H1 (cell line): Measurements from ENCODE around the gene RAB41. TPM values are rescaled to one million over a fixed set of nuclear protein-coding genes. Genes with fewer than 3 reads are reported as not detected.

ENCODE experiments used
- CTCF ChIA-PET: fragments of 300-600 bp; sonication (Branson Sonifier 250); formaldehyde crosslinking; loops from one replicate; lab custom pipeline; 2021; ENCODE audit not compliant: partially characterized antibody; lab: Charles Lee
- POLR2A ChIA-PET: fragments of 300-600 bp; sonication (Branson Sonifier 250); formaldehyde crosslinking; loops from one replicate; lab custom pipeline; 2021; ENCODE audit warnings: inconsistent platforms; ENCODE audit not compliant: partially characterized antibody; lab: Charles Lee
- DNase-seq, 2 experiments: peaks; one replicate each; pipeline versions ENCODE4 v3.0.0 to v3.0.0-alpha.2; 2010 to 2022; ENCODE audit warnings: low spot score in 2 of 2, low read depth in 1 of 2, mixed read lengths in 1 of 2
- FAIRE-seq: peaks from 2 replicates; lab custom pipeline; 2011; peaks lifted over from hg19 to GRCh38; lab: Jason Lieb, UNC
- H2AFZ ChIP-seq: 2 replicates; pipeline ENCODE4 v1.8.1; 2012; ENCODE audit warnings: low read length, inconsistent platforms
- H2AK5ac ChIP-seq: 2 replicates; pipeline ENCODE4 v1.6.1; 2013; ENCODE audit warnings: low read depth, low read length
- H2BK120ac ChIP-seq: replicated peaks from 2 replicates; pipeline ENCODE3; 2013; ENCODE audit warnings: low read depth, low read length, inconsistent platforms
- H2BK12ac ChIP-seq: 2 replicates; pipeline ENCODE4 v1.6.1; 2013; ENCODE audit warnings: low read depth, low read length
- H2BK15ac ChIP-seq: 2 replicates; pipeline ENCODE4 v1.6.1; 2013; ENCODE audit warnings: low read length
- H2BK20ac ChIP-seq: 2 replicates; pipeline ENCODE4 v1.6.1; 2013; ENCODE audit warnings: low read length
- H2BK5ac ChIP-seq: 2 replicates; pipeline ENCODE4 v1.6.1; 2013; ENCODE audit warnings: low read depth, low read length
- H3K14ac ChIP-seq: 2 replicates; pipeline ENCODE4 v1.6.1; 2013; ENCODE audit warnings: inconsistent platforms; ENCODE audit not compliant: insufficient read length
- H3K18ac ChIP-seq: 2 replicates; pipeline ENCODE4 v1.6.1; 2013; ENCODE audit warnings: low read length; ENCODE audit errors: extremely low read depth
- H3K23ac ChIP-seq: 2 replicates; pipeline ENCODE4 v1.6.1; 2013; ENCODE audit warnings: inconsistent platforms; ENCODE audit not compliant: insufficient read length
- H3K23me2 ChIP-seq: 2 replicates; pipeline ENCODE4 v1.6.1; 2013; ENCODE audit warnings: low read depth, low read length
- H3K27ac ChIP-seq: 2 replicates; pipeline ENCODE4 v1.6.1; 2011; ENCODE audit warnings: low read depth, low read length, inconsistent platforms
- H3K27me3 ChIP-seq, 4 experiments: replicated peaks in 1 of 4; 1 replicate in 1 of 4; 2 replicates in 3 of 4; pipeline versions ENCODE4 v1.6.1 to v1.8.1; 2011 to 2013; ENCODE audit warnings: low read length in 3 of 4, mild to moderate bottlenecking in 3 of 4, inconsistent platforms in 2 of 4, mixed read lengths in 2 of 4, moderate library complexity in 1 of 4; ENCODE audit not compliant: control insufficient read depth in 3 of 4, insufficient read depth in 3 of 4; ENCODE audit errors: extremely low read depth in 1 of 4
- H3K36me3 ChIP-seq, 4 experiments: 2 replicates each; pipeline versions ENCODE4 v1.6.1 to v1.8.1; 2011 to 2013; ENCODE audit warnings: mild to moderate bottlenecking in 4 of 4, low read length in 3 of 4, moderate library complexity in 2 of 4, control low read depth in 1 of 4, inconsistent platforms in 1 of 4; ENCODE audit not compliant: insufficient read depth in 4 of 4, control insufficient read depth in 2 of 4
- H3K4ac ChIP-seq: replicated peaks from 2 replicates; pipeline ENCODE3; 2013; ENCODE audit warnings: low read length, low read depth, mixed read lengths, inconsistent platforms; ENCODE audit not compliant: insufficient read length
- H3K4me1 ChIP-seq, 4 experiments: replicated peaks in 1 of 4; 1 replicate in 1 of 4; 2 replicates in 3 of 4; pipeline versions ENCODE4 v1.6.1 to v1.8.1; 2011 to 2013; ENCODE audit warnings: low read length in 3 of 4, inconsistent platforms in 2 of 4, mixed read lengths in 1 of 4; ENCODE audit not compliant: insufficient read depth in 4 of 4, control insufficient read depth in 3 of 4
- H3K4me2 ChIP-seq, 2 experiments: 2 replicates each; pipeline versions ENCODE4 v1.6.1 to v1.8.1; 2011 to 2013; ENCODE audit warnings: low read depth in 2 of 2, low read length in 2 of 2, control low read depth in 1 of 2, inconsistent platforms in 1 of 2, mild to moderate bottlenecking in 1 of 2; ENCODE audit not compliant: insufficient read depth in 1 of 2
- H3K4me3 ChIP-seq, 4 experiments: fragments of 200-600, 300-600 bp in 1 of 4; sonication (generic), shearing (Covaris generic), sonication (Bioruptor Twin) in 1 of 4; 2 replicates each; pipeline versions ENCODE4 v1.5.1 to v1.8.1; 2011 to 2016; ENCODE audit warnings: low read length in 4 of 4, low read depth in 3 of 4, control low read depth in 2 of 4, inconsistent platforms in 2 of 4, mild to moderate bottlenecking in 2 of 4, mixed read lengths in 1 of 4, moderate library complexity in 1 of 4; ENCODE audit not compliant: insufficient read depth in 2 of 4; ENCODE audit errors: extremely low read depth in 1 of 4
- H3K56ac ChIP-seq: replicated peaks from 2 replicates; pipeline ENCODE3; 2013; ENCODE audit warnings: low read depth, mild to moderate bottlenecking, mixed read lengths, low read length, inconsistent platforms; ENCODE audit not compliant: insufficient read length
- H3K79me1 ChIP-seq: 2 replicates; pipeline ENCODE4 v1.6.1; 2013; ENCODE audit warnings: low read depth, low read length, control low read depth
- H3K79me2 ChIP-seq, 2 experiments: 2 replicates each; pipeline versions ENCODE4 v1.6.1 to v1.8.1; 2012 to 2013; ENCODE audit warnings: low read length in 2 of 2, mild to moderate bottlenecking in 2 of 2, inconsistent platforms in 1 of 2; ENCODE audit not compliant: insufficient read depth in 2 of 2, control insufficient read depth in 1 of 2
- H3K9ac ChIP-seq, 4 experiments: replicated peaks in 1 of 4; 1 replicate in 1 of 4; 2 replicates in 3 of 4; pipeline versions ENCODE4 v1.6.1 to v1.8.1; 2011 to 2013; ENCODE audit warnings: low read depth in 3 of 4, low read length in 3 of 4, control low read depth in 2 of 4, mild to moderate bottlenecking in 2 of 4, moderate library complexity in 2 of 4, inconsistent platforms in 1 of 4; ENCODE audit errors: extremely low read depth in 1 of 4
- H3K9me3 ChIP-seq, 2 experiments: 2 replicates each; pipeline versions ENCODE4 v1.6.1 to v1.8.1; 2012 to 2013; ENCODE audit warnings: mild to moderate bottlenecking in 2 of 2, moderate library complexity in 2 of 2, control low read depth in 1 of 2, inconsistent platforms in 1 of 2, low read depth in 1 of 2, low read length in 1 of 2, mixed read lengths in 1 of 2; ENCODE audit not compliant: insufficient read depth in 2 of 2
- H4K20me1 ChIP-seq, 2 experiments: replicated peaks in 1 of 2; 2 replicates each; pipeline versions ENCODE3 to v1.8.1; 2011 to 2013; ENCODE audit warnings: inconsistent platforms in 2 of 2, low read length in 2 of 2, mild to moderate bottlenecking in 1 of 2; ENCODE audit not compliant: insufficient read depth in 2 of 2, control insufficient read depth in 1 of 2
- H4K5ac ChIP-seq: 2 replicates; pipeline ENCODE4 v1.6.1; 2013; ENCODE audit warnings: low read length, low read depth, mixed read lengths, inconsistent platforms; ENCODE audit not compliant: insufficient read length
- H4K8ac ChIP-seq: 2 replicates; pipeline ENCODE4 v1.8.0; 2013; ENCODE audit warnings: mild to moderate bottlenecking, moderate library complexity, low read length, inconsistent platforms; ENCODE audit not compliant: insufficient read depth; ENCODE audit errors: extremely low read depth
- H4K91ac ChIP-seq: replicated peaks from 2 replicates; pipeline ENCODE3; 2013; ENCODE audit warnings: low read length, mixed read lengths, inconsistent platforms; ENCODE audit not compliant: insufficient read length
- CHD1 ChIP-seq: IDR thresholded peaks from 2 replicates; pipeline ENCODE4 v1.6.1; 2012; ENCODE audit warnings: low read depth, low read length, improper control_type of control experiment
- WGBS, 2 experiments: shearing (Covaris generic) in 1 of 2; methylation state at CpG; one replicate each; pipeline versions ENCODE4 v1.1.6 to v1.1.7; 2013 to 2015; ENCODE audit warnings: low lambda C conversion rate in 2 of 2, mixed read lengths in 2 of 2, inconsistent platforms in 1 of 2, low coverage in 1 of 2, missing lambda C conversion rate in 1 of 2; ENCODE audit not compliant: insufficient replicate concordance in 2 of 2, insufficient coverage in 1 of 2, insufficient read length in 1 of 2; ENCODE audit errors: extremely low coverage in 1 of 2, missing lambda C conversion rate in 1 of 2; 5-methylcytosine and 5-hydroxymethylcytosine counted together
- polyA plus RNA-seq, 7 experiments: library from polyadenylated mRNA; depleted of rRNA in 3 of 7; stranded (reverse) in 5 of 7; unstranded in 2 of 7; fragments of >200 nt in 5 of 7; fragments of 200-250 nt in 2 of 7; gene quantifications; 1 replicate in 5 of 7; 2 replicates in 1 of 7; 4 replicates in 1 of 7; pipeline versions ENCODE4 v1.2.1 to v1.2.3, GENCODE V29; 2011 to 2013; ENCODE audit warnings: missing spikeins in 2 of 7, mixed read lengths in 2 of 7
- total RNA-seq: library from RNA; stranded (reverse); fragmentation: NEBNext Ultra II Directional; extraction: Animal tissue kit (Norgen Biotek cat#: 25700); gene quantifications from 2 replicates; pipeline ENCODE4 v1.2.1, GENCODE V29; 2021

Gene RAB41
- total and polyA plus RNA-seq, 2 of the 8 experiments (the other 6 are each of a cell fraction or from before 2014, with no cell fraction given), result not detected

- H3K18ac ChIP-seq, result no peak overlapping the region
- CTCF ChIA-PET, result interaction anchor here (2.4 kb wide), 1 partner anchor 10 kb away, joined by 9 read pairs; no protein-coding TSS in a partner anchor
These were observed 29.5 kb upstream of the RAB41 start for GRCh38 chrX:70252491-70252890.

More at GRCh38 chrX:70252491-70252890, 29.5 kb upstream of the RAB41 start:
- 72% methylated on average over 2 of the region's 2 CpGs; no CpG with 5 or more reads in 1 of the 2 experiments for WGBS, 2 experiments
- Histone ChIP-seq H3K56ac (no peak overlapping the region), H3K4me2 (no peak overlapping the region), H3K23me2 (no peaks in the 10 kb centered on the region), H2BK5ac (no peak overlapping the region), H3K4me3 (no peak overlapping the region), H3K79me1 (no peaks in the 10 kb centered on the region), H3K27ac (no peak overlapping the region), H2BK12ac (no peak overlapping the region), H2AFZ (no peak overlapping the region), H2AK5ac (no peak overlapping the region), H3K23ac (no peak overlapping the region), H3K4me1 (no peaks in the 10 kb centered on the region), H3K36me3 (no peaks in the 10 kb centered on the region), H2BK20ac (no peak overlapping the region), H3K27me3 (no peaks in the 10 kb centered on the region), H2BK120ac (no peak overlapping the region), H4K8ac (no peak overlapping the region)
- no peak for DNase-seq
- no peak for FAIRE-seq
- no peak for TF ChIP-seq CHD1
- TF ChIP-seq, all 59 proteins: peak for 0
- Histone ChIP-seq H3K79me2 (no peaks in the 10 kb centered on the region), H4K20me1 (no peaks in the 10 kb centered on the region), H3K9me3 (no peaks in the 10 kb centered on the region), H3K9ac (no peak overlapping the region), H4K5ac (no peak overlapping the region), H3K4ac (no peak overlapping the region), H2BK15ac (no peak overlapping the region), H3K14ac (no peak overlapping the region), H4K91ac (no peak overlapping the region)
- POLR2A ChIA-PET, result no interaction called here
